ENCODE data around the gene ST3GAL6.
"Not testable (repeated sequence)": the region's sequence is repeated elsewhere in the genome, so short reads cannot be mapped to it uniquely, and the experiment has no call there.

ST3GAL6 gene

DNA sequence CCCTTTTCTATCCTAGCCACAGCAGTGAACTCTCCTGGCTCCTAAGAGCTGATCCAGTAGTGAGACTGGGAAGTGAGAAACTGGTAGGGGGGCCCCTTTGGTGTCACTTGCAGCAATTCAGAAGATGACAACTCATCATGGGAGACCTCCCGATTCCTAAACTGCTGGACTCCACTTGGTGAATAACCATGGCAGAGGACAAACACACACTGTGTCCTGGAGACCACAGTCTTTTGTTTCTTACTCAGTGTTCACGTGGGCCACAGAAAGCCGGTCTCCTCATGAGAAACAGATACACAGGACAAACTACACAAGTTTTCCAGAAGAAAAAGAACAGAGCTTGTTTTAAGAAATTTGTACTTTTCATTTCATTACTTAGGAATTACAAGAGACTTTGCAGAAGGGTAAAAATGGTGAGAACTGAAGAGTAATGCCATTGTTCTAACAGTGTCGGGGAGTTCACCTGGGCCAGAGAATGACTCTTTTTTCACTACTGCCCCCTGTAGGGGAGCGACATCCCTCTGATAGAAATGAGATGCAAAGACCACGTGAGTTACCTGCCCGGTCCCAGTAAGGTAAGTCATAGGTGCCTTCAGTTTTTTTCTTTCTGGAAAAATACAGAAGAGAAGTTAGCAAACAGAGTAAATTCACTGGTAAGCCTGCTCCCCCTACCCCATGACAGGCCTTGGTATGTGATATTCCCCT is 38.1 kb downstream of the ST3GAL6 start:
- no peak for DNase-seq (ENCODE audit: low read depth, low spot score)

DNA sequence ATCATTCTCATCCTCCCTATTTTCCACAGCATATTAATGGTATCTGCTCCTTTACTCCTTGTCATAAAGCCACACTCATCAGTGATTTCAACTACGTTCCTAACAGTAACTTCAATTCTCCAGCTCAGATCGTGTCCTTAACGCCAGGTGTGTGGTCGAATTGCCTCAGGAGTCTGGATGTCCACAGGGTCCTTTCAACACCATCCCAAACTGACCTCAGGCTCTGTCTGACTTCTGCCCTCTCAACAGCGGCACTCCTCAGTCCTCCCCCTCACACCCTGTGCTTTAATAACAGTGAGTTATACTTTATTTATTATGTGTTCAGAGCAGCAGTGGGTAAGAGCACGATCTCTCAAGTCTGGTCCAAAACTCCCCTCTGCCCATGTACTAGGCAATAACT is 42.4 kb downstream of the ST3GAL6 start:
- no peak for DNase-seq (ENCODE audit: low read depth, low spot score)

DNA sequence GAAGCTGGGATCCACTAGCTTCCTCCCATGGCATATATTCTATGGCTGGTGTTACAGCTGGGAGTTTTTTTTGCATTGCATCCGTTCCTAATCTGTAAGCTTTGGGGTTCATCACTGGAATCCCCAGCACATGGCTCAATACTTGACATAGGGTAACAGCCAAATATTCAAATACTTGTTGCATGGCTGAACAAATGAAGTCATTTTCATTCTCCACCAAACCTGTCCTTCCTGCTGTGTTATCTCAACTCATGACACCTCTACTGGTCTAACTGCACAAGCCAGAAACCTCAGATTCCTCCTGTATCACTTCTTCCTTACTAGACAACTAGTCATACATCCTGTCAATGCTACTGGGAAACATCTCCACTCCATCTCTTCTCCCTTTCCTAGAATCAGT is 43.4 kb downstream of the ST3GAL6 start:
- no peak for DNase-seq (ENCODE audit: low read depth, low spot score)

DNA sequence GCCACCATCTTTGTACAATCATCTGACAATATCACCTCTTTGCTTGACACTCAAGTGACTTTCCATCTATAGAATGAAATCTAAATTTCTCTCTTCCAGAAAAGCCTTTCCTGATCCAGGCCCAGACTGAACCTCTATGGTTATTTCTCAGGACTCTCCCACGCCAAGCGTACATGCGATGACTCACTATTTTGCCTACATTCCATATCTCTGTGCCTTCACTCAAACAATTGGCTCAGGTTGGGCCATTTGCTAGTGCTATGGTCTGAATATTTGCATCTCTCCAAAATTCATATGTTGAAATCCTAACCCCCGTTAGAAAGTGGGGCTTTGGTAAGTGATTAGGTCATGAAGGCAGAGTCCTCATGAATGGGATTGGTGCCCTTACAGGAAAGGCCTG is 43.9 kb downstream of the ST3GAL6 start:
- DNase-seq (ENCODE audit: low read depth, low spot score), result no peak

DNA sequence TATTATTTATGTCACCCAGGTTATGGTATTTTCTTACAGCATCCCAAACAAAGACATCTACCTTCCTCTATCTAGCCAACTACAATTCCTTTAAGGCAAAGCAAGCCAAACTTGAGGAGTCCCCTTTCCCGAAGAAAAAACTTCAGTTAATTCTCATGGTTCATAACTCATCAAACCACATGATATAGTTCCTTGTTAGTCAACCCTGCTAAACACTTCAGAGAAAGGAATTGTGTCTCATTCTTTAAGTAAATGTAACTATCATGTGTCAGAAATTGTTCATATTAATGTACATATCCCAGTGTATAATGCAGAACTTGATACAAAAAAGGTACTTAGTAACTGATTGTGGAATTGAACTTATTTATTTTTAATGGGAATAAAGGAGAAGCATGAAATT is 44.4 kb downstream of the ST3GAL6 start:
- no peak for DNase-seq (ENCODE audit: low read depth, low spot score)

DNA sequence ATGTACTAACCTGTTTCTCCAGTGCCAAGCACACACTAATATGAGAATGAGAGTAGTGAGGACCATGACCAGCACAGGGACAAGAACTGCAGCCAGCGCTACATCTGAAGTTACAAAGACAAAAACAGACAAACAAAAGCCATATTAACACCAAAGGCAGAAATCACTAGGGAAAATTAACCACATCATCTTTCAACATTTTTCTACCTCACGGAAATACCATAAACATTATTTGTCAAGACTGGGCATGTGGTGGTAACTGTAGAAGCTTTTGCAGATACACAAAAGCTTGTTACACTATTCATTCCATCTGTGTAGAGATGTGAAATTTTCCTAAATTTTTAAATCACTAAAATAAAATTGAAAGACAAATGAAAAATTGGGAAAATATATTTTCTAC is 44.9 kb downstream of the ST3GAL6 start:
- DNase-seq (ENCODE audit: low read depth, low spot score), result no peak

DNA sequence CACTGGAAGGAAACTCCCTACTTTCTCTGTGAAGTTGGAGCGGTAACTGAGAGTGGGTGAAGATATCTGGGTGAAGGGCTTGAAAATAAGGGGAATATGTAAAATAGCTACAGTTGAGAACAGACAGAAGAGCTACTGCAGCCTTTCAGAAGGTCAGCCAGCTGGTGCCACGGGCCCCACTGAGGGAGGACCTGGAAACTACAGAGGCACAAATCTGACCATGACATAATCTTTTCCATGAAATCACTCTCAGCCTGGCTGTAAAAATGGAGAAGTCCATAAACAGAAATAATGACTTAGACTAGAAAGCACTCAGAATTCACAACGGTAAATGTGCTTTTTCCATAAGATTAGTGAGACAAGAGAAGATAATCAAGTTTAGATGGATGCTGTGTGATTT is 46.4 kb downstream of the ST3GAL6 start:
- no peak for DNase-seq (ENCODE audit: low read depth, low spot score)

DNA sequence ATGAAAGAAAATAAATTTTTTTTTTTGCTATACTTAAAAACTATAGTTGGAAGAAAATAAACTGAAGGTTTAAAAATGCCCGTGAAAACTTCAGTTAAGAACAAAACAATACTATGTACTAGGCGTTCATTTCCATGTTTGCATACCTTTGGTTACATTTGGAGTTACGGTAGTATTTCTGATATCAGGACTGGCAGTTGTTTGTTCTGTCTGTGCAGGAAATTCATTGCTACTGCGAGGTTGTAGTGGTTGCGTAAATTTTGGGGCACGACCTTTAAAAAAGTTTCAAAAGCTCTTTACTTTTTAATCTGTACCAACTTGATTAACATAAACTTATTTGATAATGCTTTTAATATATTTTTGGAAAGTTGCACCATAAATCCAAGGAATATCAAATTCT is 47.9 kb downstream of the ST3GAL6 start:
- no peak for DNase-seq (ENCODE audit: low read depth, low spot score)

DNA sequence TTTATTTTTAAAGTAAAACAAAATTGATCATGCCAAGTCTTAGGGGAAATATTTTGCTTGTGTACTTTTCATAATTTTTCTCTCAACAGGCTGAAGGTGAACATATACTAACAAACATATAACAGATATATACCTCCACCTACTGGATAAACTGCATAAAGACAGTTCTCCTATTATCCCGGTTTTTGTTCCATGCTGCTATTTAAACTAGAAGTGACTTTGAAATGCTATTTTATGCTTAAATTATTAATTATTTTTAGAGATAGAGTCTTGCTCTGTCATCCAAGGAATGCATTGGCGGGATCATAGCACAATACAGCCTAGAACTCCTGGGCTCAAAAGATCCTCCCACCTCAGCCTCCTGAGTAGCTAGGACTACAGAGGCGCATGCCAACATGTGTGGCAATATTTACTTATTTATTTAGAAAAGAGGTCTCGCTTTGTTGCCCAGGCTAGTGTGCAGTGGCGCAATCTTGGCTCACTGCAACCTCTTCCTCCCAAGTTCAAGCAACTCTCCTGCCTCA is 49.8 kb downstream of the ST3GAL6 start:
- DNase-seq (ENCODE audit: low read depth, low spot score), result no peak

DNA sequence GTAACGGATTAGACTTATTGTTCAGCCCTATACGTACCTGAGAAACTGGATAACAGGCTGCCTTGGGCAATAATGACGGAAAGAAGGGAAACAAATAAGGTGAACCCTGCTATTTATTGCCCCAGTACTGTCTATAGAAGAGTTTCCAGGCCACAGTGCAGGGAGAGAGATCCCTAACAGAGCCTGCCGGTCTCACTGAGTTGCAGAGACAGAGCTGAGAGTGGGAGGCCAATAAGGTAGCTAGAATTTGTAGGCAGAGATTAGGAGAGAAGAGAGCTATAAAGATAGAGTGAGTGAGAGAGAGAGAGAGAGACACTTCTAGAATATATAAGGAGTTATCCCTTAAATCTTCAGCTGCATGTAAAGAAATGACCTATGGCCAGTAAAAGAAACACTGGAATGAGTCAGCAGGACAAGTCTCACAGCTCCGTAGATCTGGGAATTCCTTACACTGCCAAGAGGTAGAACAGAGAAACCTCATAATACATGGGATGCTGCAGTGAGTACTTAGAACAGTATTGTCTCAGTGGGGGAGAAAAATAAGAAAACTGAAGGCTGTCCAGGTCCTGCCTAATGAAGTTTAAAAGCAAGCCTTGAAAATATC is 51.8 kb downstream of the ST3GAL6 start:
- no peak for DNase-seq (ENCODE audit: low read depth, low spot score)

DNA sequence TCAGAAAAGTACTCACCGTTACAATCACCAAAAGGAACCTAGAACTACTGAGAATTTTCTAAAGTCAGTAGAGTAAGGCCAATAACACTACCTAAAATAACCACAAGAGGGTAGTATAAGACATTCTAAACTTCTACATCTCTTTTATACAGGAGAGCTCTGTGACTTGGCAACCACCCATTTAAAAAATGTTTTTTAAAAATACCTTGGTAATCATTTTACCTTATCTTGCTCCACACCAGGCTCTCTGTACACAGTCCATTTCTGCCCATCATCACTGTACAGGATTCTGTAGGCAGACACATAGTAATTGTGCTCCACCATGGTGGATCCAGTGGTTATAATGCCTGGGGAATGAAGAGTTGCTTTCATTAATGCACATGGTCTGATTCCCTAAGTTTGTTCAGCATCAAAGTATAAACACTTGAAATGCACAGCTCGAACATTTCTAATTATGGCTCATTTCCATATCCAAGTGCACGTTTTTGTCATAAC is 54.5 kb downstream of the ST3GAL6 start:
- no peak for DNase-seq (ENCODE audit: low read depth, low spot score)

DNA sequence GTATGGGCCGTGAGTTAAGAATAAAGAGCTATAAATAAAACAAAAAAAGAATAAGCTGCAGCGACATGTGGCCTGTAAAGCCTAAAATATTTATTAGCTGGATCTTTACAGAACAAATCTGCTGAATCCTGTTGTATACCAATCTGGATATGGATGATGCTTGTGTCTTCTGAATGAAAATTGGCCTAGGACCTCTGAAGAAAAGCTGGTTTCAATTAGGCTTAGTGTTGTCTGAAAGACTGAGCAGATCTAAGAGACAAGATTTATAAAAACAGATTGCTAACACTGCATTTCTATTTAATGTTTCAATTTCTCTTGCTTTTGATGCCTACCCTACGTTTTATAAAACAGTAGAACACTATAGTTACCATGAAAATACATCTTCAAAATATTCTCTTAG is 57.9 kb downstream of the ST3GAL6 start:
- no peak for DNase-seq (ENCODE audit: low read depth, low spot score)

DNA sequence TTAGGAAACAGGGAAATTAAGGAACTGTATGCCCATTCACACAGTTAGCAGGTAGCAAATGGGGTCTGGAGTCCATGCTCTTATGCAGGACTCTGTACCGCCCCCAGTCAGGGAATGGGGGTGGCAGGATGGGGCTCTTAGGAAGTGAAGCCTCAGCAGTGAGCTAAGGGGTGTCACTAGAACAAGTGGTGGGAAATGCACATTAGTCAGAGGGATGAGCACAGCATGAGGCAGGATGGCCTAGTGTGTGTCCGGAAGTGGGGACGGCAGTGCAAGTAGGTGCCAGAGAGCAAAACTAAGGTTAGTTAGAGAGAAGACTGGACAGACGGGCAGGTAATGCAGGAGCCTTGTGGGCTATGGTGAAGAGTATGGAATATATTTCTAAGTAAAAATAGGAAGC is 60.7 kb downstream of the ST3GAL6 start:
- DNase-seq (ENCODE audit: low read depth, low spot score), result no peak

DNA sequence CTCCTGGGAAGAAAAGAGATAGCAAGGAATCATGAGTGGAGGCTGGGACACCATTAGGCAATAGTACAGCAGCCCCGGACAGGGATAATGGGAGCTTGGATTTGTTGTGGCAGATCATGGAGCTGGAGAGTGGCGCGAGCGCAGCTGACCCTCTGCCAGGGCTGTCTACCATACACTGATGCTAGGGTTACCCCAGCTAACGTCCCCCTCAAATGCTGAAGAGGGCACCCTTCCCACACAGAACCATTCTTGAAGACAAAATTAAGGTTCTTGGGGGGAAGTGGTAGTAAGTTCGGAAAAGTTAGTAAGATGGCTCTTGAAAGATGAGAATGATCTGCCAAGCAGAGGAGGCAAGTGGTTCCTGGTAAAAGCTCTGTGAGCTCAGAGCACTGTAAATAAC is 61.1 kb downstream of the ST3GAL6 start:
- DNase-seq (ENCODE audit: low read depth, low spot score), result no peak

DNA sequence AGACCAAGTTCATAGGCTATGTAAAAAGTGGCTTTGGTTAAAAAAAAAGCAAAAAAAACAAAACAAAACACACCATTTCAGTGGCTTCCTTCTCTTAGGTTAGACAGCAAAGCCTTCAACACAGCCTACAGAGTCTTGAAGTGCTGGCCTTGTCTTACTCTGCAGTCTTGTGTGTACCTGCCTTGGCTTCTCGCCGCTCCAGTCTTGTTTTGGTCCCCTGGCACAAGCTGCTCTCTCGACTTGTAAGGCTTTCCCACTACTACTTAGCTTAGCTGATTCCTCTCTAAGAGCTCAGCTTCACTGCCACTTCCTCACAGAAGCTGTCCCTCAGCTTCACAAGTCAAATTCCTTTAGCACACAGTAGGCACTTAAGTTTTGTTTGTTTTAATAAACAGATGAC is 63.0 kb downstream of the ST3GAL6 start:
- no peak for DNase-seq (ENCODE audit: low read depth, low spot score)

DNA sequence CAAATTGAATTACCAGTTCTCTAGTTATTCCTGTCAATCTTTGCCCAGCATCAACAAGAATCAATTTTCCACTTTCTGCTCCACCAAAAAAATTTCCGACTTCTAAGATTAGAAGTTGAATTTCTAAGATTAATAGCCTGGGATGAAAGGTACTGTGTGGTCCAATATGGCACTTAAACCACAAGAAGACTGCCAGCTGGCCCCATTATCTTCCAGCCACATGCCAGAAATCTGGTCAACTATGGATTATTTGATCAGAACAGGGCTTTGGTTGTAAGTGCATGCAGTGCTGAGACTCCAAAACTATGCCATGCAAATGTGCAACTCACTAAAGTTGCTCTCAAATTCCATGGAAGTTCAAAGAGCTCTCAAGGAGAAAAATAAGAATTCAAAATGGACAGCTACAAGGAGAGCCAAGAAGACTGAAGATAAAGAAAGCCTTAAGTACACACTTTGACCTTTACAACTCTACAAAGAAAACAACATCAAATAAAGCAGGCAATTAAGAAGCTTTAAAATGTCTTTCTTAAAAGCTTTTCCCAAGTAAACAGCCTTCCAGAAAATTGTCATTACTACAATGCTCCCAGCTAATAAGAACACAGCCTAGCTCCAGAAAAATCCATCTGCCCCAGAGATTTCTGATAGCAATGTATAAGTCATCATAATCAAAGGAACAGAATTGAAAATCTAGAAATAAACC is 64.2 kb downstream of the ST3GAL6 start:
- no peak for DNase-seq (ENCODE audit: low read depth, low spot score)

DNA sequence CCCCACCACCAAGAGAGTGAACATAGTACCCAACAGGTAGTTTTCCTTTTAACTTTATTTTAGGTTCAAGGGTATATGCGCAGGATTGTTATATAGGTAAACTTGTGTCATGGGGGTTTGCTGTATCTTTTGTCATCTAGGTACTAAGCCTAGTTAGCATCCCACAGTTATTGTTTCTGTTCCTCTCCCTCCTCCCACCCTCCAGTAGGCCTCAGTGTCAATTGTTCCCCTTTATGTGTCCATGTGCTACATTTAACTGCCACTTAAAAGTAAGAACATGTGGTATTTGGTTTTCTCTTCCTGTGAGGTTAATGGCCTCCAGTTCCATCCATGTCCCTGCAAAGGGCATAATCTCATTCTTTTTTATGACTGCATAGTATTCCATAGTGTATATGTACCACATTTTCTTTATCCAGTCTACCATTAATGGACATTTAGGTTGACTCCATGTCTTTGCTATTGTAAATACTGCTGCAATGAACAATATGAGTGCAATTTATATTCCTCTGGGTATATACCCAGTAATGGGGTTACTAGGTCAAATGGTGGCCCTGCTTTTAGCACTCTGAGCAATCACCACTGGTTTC is 66.2 kb downstream of the ST3GAL6 start:
- DNase-seq (ENCODE audit: low read depth, low spot score), result no peak

DNA sequence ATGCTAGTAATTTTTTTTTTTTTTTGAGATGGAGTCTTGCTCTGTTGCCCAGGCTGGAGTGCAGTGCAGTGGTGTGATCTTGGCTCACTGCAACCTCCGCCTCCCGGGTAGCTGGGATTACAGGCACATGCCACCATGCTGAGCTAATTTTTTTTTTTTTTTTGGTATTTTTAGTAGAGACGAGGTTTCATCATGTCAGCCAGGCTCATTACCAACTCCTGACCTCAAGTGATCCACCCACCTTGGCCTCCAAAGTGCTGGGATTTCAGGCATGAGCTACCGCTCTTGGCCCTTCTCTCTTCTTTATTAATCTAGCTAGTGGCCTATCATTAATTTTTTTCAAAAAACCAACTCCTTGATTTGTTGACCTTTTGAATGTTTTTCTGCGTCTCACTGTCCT is 67.9 kb downstream of the ST3GAL6 start:
- not testable (repeated sequence) for DNase-seq (ENCODE audit: low read depth, low spot score)

DNA sequence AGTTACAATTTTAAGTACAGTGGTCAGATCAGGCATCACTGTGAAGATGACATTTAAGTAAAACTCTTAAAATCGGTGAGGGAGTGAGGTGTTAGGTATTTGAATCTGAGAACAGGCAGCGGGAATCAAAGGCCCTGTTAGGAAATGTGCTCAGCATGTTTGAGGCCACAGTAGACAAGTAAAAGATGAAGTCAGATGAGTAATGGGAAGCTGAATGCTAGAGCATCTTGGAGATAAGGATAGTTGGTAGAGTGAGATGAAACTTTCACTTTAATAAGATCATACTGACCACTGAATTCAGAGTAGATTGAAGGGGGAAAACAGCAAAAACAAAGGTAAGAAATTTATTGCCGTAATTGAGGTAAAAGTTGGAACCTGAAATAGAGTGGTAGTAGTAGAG is 76.7 kb downstream of the ST3GAL6 start:
- DNase-seq (ENCODE audit: low read depth, low spot score), result no peak

DNA sequence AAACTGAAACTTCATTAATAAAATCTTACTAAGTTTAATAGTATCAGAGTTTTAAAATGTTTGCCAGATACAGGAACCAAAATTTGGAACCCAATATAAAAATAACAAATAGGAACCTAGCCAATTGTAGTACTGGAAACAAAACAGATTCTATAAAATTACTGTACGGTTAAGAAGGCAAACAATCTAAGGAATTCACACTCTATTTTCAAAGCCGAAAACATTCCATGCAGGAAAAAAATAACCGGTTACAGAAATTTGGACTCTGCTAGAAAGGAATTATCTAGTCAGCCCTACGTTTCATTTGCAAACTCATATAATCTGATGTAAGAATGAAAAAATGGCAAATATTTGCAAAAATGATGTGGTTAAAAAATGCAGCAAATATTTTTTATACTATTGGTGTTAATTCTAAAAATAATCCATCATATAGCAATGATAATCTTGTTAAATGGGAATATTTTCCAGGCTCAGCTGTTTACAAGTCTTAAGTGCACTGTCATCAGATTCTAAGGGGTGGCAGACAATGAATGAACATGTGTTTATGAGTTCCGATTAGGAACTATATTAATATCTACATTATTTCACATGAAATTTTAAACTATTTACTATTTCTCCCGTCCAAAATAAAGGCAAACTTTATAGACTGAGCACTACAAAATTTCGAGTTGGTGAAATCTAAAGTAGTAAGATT is 80.3 kb downstream of the ST3GAL6 start:
- no peak for DNase-seq (ENCODE audit: low read depth, low spot score)
